Left lung (tissue), 10 donors: ENCODE measurements around the gene IGF2BP2. TPM values are rescaled to one million over a fixed set of nuclear protein-coding genes. Genes with fewer than 3 reads are reported as not detected.
A peak's percentile ranks its signal among the peaks of the same experiment; 100 is the strongest.

Experiments
- ATAC-seq: fragments of 200-7000 bp; cut with Tn5 transposase; one replicate; pipeline ENCODE4 v1.9.1; 2020; ENCODE audit warnings: moderate library complexity
- DNase-seq, 4 donors: peaks; one replicate each; pipeline ENCODE4 v3.0.0-alpha.2; 2013 to 2020
- H3K27ac ChIP-seq, 2 donors: fragments of 200-600 bp; sonication (generic) in 1 of 2; one replicate each; pipeline versions ENCODE4 v1.5.0 to v1.8.0; 2020 to 2021
- H3K27me3 ChIP-seq, 2 donors: fragments of 200-600 bp; sonication (generic) in 1 of 2; one replicate each; pipeline versions ENCODE4 v1.5.0 to v1.8.0; 2020 to 2021
- H3K36me3 ChIP-seq, 2 donors: fragments of 200-600 bp; sonication (generic) in 1 of 2; one replicate each; pipeline versions ENCODE4 v1.5.0 to v1.8.0; 2020 to 2021
- H3K4me1 ChIP-seq, 2 donors: fragments of 200-600 bp; one replicate each; pipeline ENCODE4 v1.8.0; 2021
- H3K4me3 ChIP-seq, 2 donors: fragments of 200-600 bp; sonication (generic) in 1 of 2; one replicate each; pipeline versions ENCODE4 v1.5.0 to v1.8.0; 2020 to 2021; ENCODE audit warnings: mild to moderate bottlenecking in 1 of 2
- H3K9me3 ChIP-seq, 2 donors: fragments of 200-600 bp; sonication (generic) in 1 of 2; one replicate each; pipeline versions ENCODE4 v1.5.0 to v1.8.0; 2020 to 2021
- intact Hi-C, 2 donors: fragments of 100-400 bp; cut with DNase I; formaldehyde crosslinking; loops; one replicate each; pipeline versions ENCODE4 v1.11.2 to v1.14.2; 2022
- polyA plus RNA-seq, 6 donors: library from polyadenylated mRNA; unstranded; fragments of 120-200 nt; gene quantifications; one replicate each; pipeline ENCODE4 v1.2.1, GENCODE V29; 2013; ENCODE audit not compliant: insufficient read length in 6 of 6
- total RNA-seq, 2 donors: library from RNA; stranded (reverse); fragmentation: NEBNext Ultra II Directional; extraction: Animal tissue kit (Norgen Biotek cat#: 25700); gene quantifications; one replicate each; pipeline ENCODE4 v1.2.1, GENCODE V29; 2021
- TF ChIP-seq, protein P1 (sequence below), 2 donors: fragments of 200-600 bp; sonication (generic) in 1 of 2; IDR thresholded peaks; one replicate each; pipeline versions ENCODE4 v1.5.0 to v1.8.0; 2021; ENCODE audit warnings: antibody characterized with exemption in 2 of 2
- donor health status: DM: no; HTN: yes; CAD: no.
- donor health status: DM: no; HTN: no; CAD: no.

IGF2BP2 gene
- total and polyA plus RNA-seq, 8 donors, result 16.8 to 78.9 (median 67.7) TPM

DNA sequence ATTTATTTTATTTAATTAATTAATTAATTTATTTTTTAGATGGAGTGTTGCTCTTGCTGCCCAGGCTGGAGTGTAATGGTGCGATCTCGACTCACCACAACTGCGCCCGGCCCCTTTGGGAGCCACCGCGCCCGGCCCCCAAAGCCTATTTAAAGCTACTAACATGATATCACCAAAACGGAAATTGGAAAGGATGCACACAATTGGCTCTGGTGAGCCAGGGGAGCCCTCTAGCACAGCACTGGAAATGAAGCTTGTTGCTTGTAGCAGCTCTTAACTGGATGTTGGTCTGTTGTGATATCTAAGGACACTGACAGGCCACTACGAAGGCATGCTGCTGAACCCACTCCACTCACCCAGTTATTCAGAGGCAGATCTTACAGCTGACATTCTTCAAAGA is 104.5 kb downstream of the IGF2BP2 start:
- no peak overlapping the region for H3K4me3 ChIP-seq
- TF ChIP-seq, protein P1, sequence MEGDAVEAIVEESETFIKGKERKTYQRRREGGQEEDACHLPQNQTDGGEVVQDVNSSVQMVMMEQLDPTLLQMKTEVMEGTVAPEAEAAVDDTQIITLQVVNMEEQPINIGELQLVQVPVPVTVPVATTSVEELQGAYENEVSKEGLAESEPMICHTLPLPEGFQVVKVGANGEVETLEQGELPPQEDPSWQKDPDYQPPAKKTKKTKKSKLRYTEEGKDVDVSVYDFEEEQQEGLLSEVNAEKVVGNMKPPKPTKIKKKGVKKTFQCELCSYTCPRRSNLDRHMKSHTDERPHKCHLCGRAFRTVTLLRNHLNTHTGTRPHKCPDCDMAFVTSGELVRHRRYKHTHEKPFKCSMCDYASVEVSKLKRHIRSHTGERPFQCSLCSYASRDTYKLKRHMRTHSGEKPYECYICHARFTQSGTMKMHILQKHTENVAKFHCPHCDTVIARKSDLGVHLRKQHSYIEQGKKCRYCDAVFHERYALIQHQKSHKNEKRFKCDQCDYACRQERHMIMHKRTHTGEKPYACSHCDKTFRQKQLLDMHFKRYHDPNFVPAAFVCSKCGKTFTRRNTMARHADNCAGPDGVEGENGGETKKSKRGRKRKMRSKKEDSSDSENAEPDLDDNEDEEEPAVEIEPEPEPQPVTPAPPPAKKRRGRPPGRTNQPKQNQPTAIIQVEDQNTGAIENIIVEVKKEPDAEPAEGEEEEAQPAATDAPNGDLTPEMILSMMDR (IDR thresholded peaks at IDR 0.05), result no peak
- intact Hi-C loops, result no loop called here
- H3K27me3 ChIP-seq, result no peaks in the 10 kb centered on the region
- peaks cover 7 to 8% of the 10 kb centered on the region in 2 donors for H3K4me1 ChIP-seq
- no peak for ATAC-seq
- H3K27ac ChIP-seq, result no peak overlapping the region
- no peaks in the 10 kb centered on the region for H3K9me3 ChIP-seq
- DNase-seq, result no peak
- no peaks in the 10 kb centered on the region for H3K36me3 ChIP-seq

DNA sequence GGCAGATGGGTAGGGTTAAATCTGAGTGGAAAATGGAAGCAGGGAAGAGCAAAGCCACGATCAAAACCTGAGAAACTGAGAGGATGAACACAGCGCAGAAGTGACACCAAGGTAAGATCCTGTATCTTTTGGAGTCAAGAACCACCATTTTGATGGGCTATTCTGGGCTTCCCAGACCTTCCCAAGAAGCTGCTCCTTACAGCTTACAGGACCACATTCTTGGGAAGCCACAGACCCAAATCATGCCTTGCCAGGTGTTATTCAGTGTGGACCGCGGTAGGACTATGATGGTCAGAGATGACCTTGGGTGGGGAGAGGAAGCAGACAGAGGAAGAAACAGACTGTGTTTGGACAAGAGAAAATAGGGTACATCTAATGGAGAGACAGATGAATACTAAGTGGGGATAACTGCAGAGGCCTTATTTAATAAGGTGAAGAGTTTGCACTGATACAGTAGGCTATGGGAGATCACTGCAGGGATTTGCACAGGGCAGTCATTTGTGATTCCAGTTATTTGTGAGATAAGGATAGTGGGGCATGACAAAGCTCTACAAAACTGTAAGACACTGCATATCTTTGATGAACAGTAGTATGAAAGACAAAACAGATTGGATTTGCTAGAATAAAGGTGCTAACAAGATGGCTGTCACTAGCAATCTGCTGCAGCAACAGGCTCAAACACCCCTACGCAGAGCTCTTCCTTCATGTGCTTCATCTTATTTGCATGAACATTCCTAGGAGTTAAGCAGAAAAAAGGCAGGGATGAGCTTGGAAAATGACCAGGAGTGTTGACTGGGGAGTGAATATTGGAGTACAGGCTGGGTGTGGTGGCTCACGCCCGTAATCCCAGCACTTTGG is 105.9 kb downstream of the IGF2BP2 start:
- Histone ChIP-seq H3K4me3 (no peak overlapping the region), H3K4me1 (peaks cover 7 to 8% of the 10 kb centered on the region in 2 donors), H3K9me3 (no peaks in the 10 kb centered on the region), H3K36me3 (no peaks in the 10 kb centered on the region), H3K27ac (no peak overlapping the region), H3K27me3 (no peaks in the 10 kb centered on the region)
- ATAC-seq (no peak), DNase-seq (no peak)
- TF ChIP-seq, protein P1 (IDR thresholded peaks at IDR 0.05), result no peak
- intact Hi-C loops, result no loop called here

DNA sequence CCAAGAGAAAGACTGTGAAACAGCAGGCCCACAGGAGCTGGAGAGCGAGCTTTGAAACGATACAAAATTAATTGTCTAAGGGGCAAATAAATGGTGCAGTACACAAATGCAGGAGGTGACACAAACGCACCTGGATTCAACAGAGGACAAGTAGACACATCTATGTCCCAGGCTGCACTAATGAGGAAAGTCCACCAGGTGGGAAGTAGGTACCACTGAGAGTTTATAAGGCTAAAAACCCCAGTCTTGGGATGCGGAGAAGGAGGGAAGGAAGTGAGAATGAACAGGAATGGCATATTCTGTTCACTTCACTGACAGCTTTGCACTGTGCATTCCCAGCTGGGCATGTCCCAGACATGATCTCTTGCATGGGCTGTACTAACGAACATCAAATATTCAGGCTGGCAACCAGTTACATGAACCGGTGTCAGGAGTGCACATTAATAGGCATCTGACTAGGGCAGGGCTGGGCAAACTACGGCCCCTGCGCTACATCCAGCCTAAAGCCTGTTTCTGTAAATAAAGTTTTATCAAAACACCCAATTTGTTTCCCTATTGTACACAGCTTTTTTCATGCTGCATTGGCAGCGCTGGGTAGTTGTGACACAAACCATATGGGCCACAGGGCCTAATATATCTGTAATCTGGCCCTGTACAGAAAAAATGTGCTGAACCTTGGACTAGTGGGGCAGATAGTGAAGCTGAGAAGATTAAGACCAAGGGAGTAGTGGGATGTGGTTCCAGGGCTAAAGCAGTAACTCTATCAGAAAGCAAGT is 107.0 kb downstream of the IGF2BP2 start:
- no peak for DNase-seq
- no peak overlapping the region for H3K27ac ChIP-seq
- H3K9me3 ChIP-seq, result no peaks in the 10 kb centered on the region

DNA sequence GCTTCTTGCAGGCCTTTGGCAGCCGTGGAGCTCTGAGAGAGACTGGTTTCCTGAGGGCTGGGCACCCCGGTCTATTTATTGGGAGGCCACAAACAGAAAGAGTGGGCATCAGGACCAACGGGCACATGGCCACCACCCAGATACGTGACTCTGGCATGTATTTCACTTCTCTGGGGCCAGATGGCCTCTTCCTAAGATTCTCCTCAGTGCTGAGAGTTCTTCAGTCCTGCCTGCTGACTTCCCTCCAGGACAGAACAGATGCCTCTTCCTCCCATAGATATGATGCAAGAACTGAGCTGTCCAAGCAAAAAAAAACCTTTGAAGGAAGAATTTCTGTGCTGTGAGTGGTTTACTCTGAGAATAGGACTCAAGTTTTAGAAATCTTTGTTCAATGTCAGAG is 107.7 kb downstream of the IGF2BP2 start:
- Histone ChIP-seq H3K4me3 (no peak overlapping the region), H3K27me3 (no peaks in the 10 kb centered on the region), H3K9me3 (no peaks in the 10 kb centered on the region), H3K27ac (no peak overlapping the region), H3K4me1 (peaks cover 7 to 8% of the 10 kb centered on the region in 2 donors), H3K36me3 (no peaks in the 10 kb centered on the region)
- TF ChIP-seq, protein P1 (IDR thresholded peaks at IDR 0.05), result no peak
- DNase-seq, result peak in 1 of 4 donors; percentile 58
- intact Hi-C loops, result no loop called here
- peak; percentile 59 for ATAC-seq

More for the DNA sequence above, 107.0 kb downstream of the IGF2BP2 start:
- no peaks in the 10 kb centered on the region for H3K27me3 ChIP-seq
- H3K4me3 ChIP-seq, result no peak overlapping the region
- H3K4me1 ChIP-seq, result peaks cover 7 to 8% of the 10 kb centered on the region in 2 donors
- no peak for ATAC-seq
- TF ChIP-seq, protein P1 (IDR thresholded peaks at IDR 0.05), result no peak
- intact Hi-C loops, result no loop called here
- no peaks in the 10 kb centered on the region for H3K36me3 ChIP-seq
